ENCODE measurements around the gene UGT1A6. TPM values are rescaled to one million over a fixed set of nuclear protein-coding genes. Genes with fewer than 3 reads are reported as not detected.

The UGT1A6 gene
- polyA plus RNA-seq, 1 of the 3 experiments (the other 2 are of a cell fraction): not detected

- 54% methylated on average over 6 of the region's 6 CpGs for WGBS (ENCODE audit: low lambda C conversion rate)
- H3K9ac ChIP-seq: no peak overlapping the region
- H3K4me1 ChIP-seq (ENCODE audit: control insufficient read depth in 1 of 2, insufficient read depth in 2 of 2, low read depth in 1 of 2, low read length in 1 of 2): no peaks in the 10 kb centered on the region
- no peaks in the 10 kb centered on the region; the same call in 1 of the 2 replicates for H3K9me3 ChIP-seq
- no peak overlapping the region for H3K4me3 ChIP-seq (ENCODE audit: low read depth in 2 of 2, low read length in 1 of 2)
- H3K27me3 ChIP-seq (ENCODE audit: insufficient read depth): no peaks in the 10 kb centered on the region; the same call in 1 of the 2 replicates
- CTCF ChIA-PET: no interaction called here
- H3K36me3 ChIP-seq (replicated peaks in 1 of 2; ENCODE audit: control insufficient read depth in 1 of 2, insufficient read depth in 2 of 2, low read length in 1 of 2): no peaks in the 10 kb centered on the region
- TF ChIP-seq MEF2A (IDR thresholded peaks at IDR 0.05; ENCODE audit: borderline replicate concordance, low read depth): no peak
- TF ChIP-seq GATA2 (CRISPR knock-in tag; IDR thresholded peaks at IDR 0.05): no peak
- TF ChIP-seq CHD2 (IDR thresholded peaks at IDR 0.05; ENCODE audit: low read length, partially characterized antibody): no peak
- no peak for TF ChIP-seq NFIC (IDR thresholded peaks at IDR 0.05; ENCODE audit: borderline replicate concordance)
- TF ChIP-seq SIN3A (IDR thresholded peaks at IDR 0.05; ENCODE audit: borderline replicate concordance, low read depth, low read length): no peak
- TF ChIP-seq MAX (IDR thresholded peaks at IDR 0.05; ENCODE audit: low read depth): no peak
- no peak for TF ChIP-seq EP300 (IDR thresholded peaks at IDR 0.05; ENCODE audit: borderline replicate concordance in 1 of 2, low read depth in 1 of 2, low read length in 1 of 2)
- no peak for TF ChIP-seq MXI1 (IDR thresholded peaks at IDR 0.05; ENCODE audit: low read depth, low read length)
- TF ChIP-seq NRF1 (IDR thresholded peaks at IDR 0.05; ENCODE audit: low read depth, low read length): no peak
- TF ChIP-seq REST (IDR thresholded peaks at IDR 0.05; ENCODE audit: low read depth, low read length): no peak
- TF ChIP-seq YY1 (IDR thresholded peaks at IDR 0.05; ENCODE audit: low read depth): no peak
- TF ChIP-seq RCOR1 (IDR thresholded peaks at IDR 0.05; ENCODE audit: low read length): no peak
- TF ChIP-seq USF2 (IDR thresholded peaks at IDR 0.05; ENCODE audit: borderline replicate concordance, low read depth, low read length): no peak
- no peak for TF ChIP-seq TCF12 (IDR thresholded peaks at IDR 0.05)
- no peaks in the 10 kb centered on the region for H4K20me1 ChIP-seq (ENCODE audit: insufficient read depth)
- POLR2A ChIA-PET: no interaction called here
- H3K79me2 ChIP-seq (ENCODE audit: insufficient read depth): no peaks in the 10 kb centered on the region
- no peaks in the 10 kb centered on the region for H3F3A ChIP-seq (replicated peaks; ENCODE audit: insufficient read depth)
- no peaks in the 10 kb centered on the region for H3K9me2 ChIP-seq
- H2AFZ ChIP-seq (ENCODE audit: low read depth): no peak overlapping the region
- no peak overlapping the region for H3K4me2 ChIP-seq
- H3K27ac ChIP-seq (ENCODE audit: low read depth in 2 of 2, low read length in 1 of 2): no peak overlapping the region
- DNase-seq: no peak
Observed at GRCh38 chr2:233810385-233810784, 117.7 kb downstream of the UGT1A6 start.

GRCh38 chr2:233811087-233811486 is 118.4 kb downstream of the UGT1A6 start:
- no peak overlapping the region for H3K4me3 ChIP-seq (ENCODE audit: low read depth in 2 of 2, low read length in 1 of 2)
- H3K36me3 ChIP-seq (replicated peaks in 1 of 2; ENCODE audit: control insufficient read depth in 1 of 2, insufficient read depth in 2 of 2, low read length in 1 of 2): no peaks in the 10 kb centered on the region
- ChIA-PET POLR2A (no interaction called here), CTCF (no interaction called here)
- H3F3A ChIP-seq (replicated peaks; ENCODE audit: insufficient read depth): no peaks in the 10 kb centered on the region
- no peaks in the 10 kb centered on the region for H3K4me1 ChIP-seq (ENCODE audit: control insufficient read depth in 1 of 2, insufficient read depth in 2 of 2, low read depth in 1 of 2, low read length in 1 of 2)
- no peaks in the 10 kb centered on the region; the same call in 1 of the 2 replicates for H3K9me3 ChIP-seq
- H3K9ac ChIP-seq: no peak overlapping the region
- DNase-seq: no peak
- 66% methylated on average over 3 of the region's 4 CpGs for WGBS (ENCODE audit: low lambda C conversion rate)
- no peaks in the 10 kb centered on the region; the same call in 1 of the 2 replicates for H3K27me3 ChIP-seq (ENCODE audit: insufficient read depth)
- no peak for TF ChIP-seq ELF1 (IDR thresholded peaks at IDR 0.05)
- no peak for TF ChIP-seq POLR2AphosphoS5 (IDR thresholded peaks at IDR 0.05; ENCODE audit: low read depth, low read length)
- TF ChIP-seq RAD21 (IDR thresholded peaks at IDR 0.05; ENCODE audit: low read length): no peak
- H3K79me2 ChIP-seq (ENCODE audit: insufficient read depth): no peaks in the 10 kb centered on the region
- H3K9me2 ChIP-seq: no peaks in the 10 kb centered on the region
- no peak overlapping the region for H3K4me2 ChIP-seq
- H4K20me1 ChIP-seq (ENCODE audit: insufficient read depth): no peaks in the 10 kb centered on the region
- H3K27ac ChIP-seq (ENCODE audit: low read depth in 2 of 2, low read length in 1 of 2): no peak overlapping the region
- H2AFZ ChIP-seq (ENCODE audit: low read depth): no peak overlapping the region

All from SK-N-SH (cell line).